GM12875 (cell line): ENCODE measurements around the gene BACE1.

Experiments used
- H3K4me3 ChIP-seq: one replicate; pipeline ENCODE4 v1.5.1; 2011; ENCODE audit warnings: low read depth, low read length, control low read depth
- TF ChIP-seq, protein P1 (sequence below): IDR thresholded peaks from 2 replicates; pipeline ENCODE4 v1.5.1; 2011; ENCODE audit warnings: low read depth, mild to moderate bottlenecking, control low read depth, inconsistent platforms, low read length, moderate library complexity, borderline replicate concordance; ENCODE audit not compliant: insufficient read depth

Gene BACE1

DNA sequence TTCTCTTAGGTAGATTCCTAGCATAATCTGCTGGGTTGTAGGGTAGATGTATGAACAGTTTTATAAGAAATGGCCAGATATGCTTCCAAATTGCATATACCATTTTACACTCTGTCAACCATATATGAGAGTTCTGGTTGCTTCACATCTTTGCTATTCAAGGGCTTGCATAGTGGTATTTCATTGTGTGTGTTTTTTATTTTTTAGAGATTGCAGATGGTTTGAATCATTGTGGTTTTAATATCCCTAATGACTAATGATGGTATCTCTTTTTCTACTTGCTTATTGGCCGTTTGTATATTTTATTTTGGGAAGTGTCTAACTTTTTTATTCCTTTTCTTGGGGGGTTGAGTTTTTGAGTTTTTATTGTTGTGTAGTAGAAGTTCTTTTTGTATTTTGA lies 56.6 kb downstream of the BACE1 start:
- TF ChIP-seq, protein P1, sequence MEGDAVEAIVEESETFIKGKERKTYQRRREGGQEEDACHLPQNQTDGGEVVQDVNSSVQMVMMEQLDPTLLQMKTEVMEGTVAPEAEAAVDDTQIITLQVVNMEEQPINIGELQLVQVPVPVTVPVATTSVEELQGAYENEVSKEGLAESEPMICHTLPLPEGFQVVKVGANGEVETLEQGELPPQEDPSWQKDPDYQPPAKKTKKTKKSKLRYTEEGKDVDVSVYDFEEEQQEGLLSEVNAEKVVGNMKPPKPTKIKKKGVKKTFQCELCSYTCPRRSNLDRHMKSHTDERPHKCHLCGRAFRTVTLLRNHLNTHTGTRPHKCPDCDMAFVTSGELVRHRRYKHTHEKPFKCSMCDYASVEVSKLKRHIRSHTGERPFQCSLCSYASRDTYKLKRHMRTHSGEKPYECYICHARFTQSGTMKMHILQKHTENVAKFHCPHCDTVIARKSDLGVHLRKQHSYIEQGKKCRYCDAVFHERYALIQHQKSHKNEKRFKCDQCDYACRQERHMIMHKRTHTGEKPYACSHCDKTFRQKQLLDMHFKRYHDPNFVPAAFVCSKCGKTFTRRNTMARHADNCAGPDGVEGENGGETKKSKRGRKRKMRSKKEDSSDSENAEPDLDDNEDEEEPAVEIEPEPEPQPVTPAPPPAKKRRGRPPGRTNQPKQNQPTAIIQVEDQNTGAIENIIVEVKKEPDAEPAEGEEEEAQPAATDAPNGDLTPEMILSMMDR, result no peak
- H3K4me3 ChIP-seq, result no peak overlapping the region

DNA sequence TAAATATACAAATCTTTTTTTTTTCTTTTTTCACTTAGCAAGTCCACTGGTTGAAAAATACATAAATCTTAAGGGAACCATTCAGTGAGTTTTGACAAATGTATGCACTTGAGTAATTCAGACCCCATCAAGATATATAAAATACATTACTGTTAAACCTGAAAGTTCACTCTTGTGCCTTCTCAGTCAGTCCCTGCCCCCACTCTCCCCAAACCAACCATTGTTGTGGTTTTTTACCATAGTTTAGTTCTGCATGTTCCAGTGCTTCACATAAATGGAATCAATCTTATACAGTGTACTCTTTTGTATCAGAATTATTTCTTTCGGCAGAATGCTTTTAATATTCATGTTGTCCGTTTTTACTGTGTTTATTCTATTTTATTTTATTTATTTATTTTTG lies 57.5 kb downstream of the BACE1 start:
- TF ChIP-seq, protein P1, result no peak
- no peak overlapping the region for H3K4me3 ChIP-seq

DNA sequence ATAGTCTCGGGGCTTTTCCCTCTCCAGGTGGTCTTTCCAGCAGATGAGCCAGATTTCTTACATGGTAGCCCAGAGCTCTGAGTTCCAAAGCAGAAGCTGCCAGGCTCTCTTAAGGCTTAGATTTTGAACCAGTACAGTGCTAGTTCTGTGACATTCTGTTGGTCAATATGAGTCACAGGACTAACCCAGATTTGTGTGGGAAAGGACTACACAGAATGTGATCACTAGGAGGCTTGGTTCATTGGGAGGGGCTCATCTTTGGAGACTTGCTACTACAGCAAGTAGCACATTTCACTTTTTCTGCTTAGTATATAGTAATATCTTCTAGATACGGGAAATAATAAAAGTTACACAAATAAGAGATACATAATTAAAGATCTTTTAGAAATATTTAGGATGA lies 59.5 kb downstream of the BACE1 start:
- TF ChIP-seq, protein P1, result no peak
- no peak overlapping the region for H3K4me3 ChIP-seq

DNA sequence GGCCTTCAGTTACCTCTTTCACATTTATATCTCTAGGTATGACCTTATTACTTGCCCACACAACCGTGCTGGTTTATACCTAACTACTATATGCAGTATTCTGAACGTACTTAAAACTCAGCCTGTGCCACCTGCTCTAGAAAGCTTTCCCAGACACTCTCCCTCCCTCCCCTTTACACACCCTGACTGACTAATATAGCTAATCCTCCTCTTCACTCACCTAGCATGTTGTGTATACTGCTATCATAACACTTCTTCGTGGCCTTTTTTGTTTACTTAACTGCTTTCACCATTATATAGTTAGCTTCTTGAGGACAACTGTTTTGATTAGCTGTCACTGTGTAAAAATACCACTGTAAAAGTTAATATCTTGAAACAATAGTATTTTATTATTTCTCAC lies 60.1 kb downstream of the BACE1 start:
- no peak overlapping the region for H3K4me3 ChIP-seq
- TF ChIP-seq, protein P1, result no peak

DNA sequence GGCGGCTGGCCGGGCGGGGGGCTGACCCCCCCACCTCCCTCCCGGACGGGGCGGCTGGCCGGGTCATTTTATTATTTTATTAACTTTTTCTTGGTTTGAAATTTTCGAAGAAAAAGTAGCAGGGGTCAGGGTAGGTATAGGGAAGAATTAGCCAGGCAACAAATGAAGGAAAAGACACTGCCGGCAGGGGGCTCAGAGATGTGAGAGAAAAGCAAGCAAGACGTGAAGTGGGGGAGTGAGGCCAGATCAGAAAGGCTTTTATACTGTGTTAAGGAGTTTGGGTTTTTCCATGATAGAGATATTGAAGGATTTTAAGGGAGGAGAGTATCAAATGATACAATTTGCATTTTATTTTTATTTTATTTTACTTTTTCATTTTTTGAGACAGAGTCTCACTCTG lies 64.5 kb downstream of the BACE1 start:
- no peak overlapping the region for H3K4me3 ChIP-seq
- TF ChIP-seq, protein P1, result no peak

DNA sequence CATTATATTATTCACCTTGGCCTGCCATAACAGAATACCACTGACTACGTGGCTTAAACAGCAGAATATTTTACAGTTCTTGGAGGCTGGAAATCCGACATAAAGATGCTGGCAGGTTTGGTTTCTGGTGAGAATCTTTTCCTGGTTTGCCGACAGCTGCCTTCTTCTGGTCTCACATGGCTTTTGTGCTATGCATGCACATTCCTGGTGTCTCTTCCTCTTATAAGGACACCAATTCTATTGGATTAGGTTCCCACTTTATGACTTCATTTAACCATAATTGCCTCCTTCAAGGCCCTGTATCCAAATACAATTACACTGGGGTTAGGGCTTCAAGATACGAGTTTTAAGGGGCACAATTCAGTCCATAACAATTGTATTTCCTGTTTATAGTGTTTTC lies 66.5 kb downstream of the BACE1 start:
- TF ChIP-seq, protein P1, result no peak
- no peak overlapping the region for H3K4me3 ChIP-seq

DNA sequence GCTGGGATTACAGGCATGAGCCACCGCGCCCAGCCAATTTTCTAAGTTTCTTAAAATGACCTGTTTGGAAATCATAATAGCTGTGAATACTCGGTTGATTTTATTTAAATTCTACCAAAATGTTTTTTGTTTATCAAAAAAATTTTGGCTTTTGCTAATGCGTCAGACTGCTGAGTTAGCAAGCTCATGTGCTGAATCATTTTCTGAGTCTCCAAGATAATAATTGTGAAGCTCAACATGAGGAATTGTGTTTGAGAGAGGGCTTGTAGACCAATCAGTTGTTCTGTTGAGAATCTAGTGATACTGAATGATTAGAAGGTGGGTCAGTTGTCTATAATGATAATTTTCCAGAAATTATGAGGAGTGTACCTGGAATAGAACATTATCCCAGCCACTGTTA lies 67.7 kb downstream of the BACE1 start:
- TF ChIP-seq, protein P1, result no peak
- H3K4me3 ChIP-seq, result no peak overlapping the region
